ENCODE results near the gene BCL11A. TPM values are rescaled to one million over a fixed set of nuclear protein-coding genes. Genes with fewer than 3 reads are reported as not detected.

Gene BCL11A
- total RNA-seq, 1 experiment from 2014 or later: 0.13 TPM

- no peak overlapping the region for H3K27ac ChIP-seq
- H3K4me3 ChIP-seq: no peak overlapping the region
- no peaks in the 10 kb centered on the region for H3K9me3 ChIP-seq (replicated peaks)
- H3K27me3 ChIP-seq (replicated peaks): peaks cover 39% of the 10 kb centered on the region
- peaks cover 13% of the 10 kb centered on the region for H3K4me1 ChIP-seq (replicated peaks)
- DNase-seq (ENCODE audit: low read depth in 1 of 2, low spot score in 2 of 2): peak in 1 of 2 experiments; percentile 64
- no peaks in the 10 kb centered on the region for H3K36me3 ChIP-seq
These were observed 20.1 kb downstream of the BCL11A start for GRCh38 chr2:60533101-60534051.

GRCh38 chr2:60532421-60532820 is 21.0 kb downstream of the BCL11A start:
- Histone ChIP-seq H3K27me3 (replicated peaks) (peaks cover 33% of the 10 kb centered on the region), H3K36me3 (no peaks in the 10 kb centered on the region), H3K4me1 (replicated peaks) (peaks cover 13% of the 10 kb centered on the region), H3K9me3 (replicated peaks) (no peaks in the 10 kb centered on the region), H3K4me3 (no peak overlapping the region), H3K27ac (no peak overlapping the region)
- DNase-seq (ENCODE audit: low read depth in 1 of 2, low spot score in 2 of 2): no peak

DNA sequence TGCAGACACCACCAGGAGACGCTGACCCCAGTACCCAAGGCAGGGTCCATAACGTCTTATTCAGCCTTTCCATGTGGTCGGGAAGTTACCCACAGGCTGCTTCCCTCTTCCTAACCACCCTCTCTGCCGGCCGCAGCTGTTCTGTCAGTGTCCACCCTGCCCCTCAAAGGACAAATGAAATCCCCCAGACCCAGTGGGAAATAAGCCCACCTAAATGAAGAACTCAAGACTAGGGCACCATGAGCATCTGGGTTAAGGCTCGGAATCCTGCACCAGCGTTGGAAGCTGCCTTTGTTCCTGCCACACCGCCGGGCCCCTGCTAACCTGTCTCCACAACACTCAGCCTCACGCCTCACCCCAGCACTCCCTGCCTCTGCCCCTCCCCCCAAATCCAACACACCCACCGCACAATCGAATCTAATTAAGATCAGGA is 21.7 kb downstream of the BCL11A start:
- no peak for DNase-seq (ENCODE audit: low read depth in 1 of 2, low spot score in 2 of 2)
- Histone ChIP-seq H3K36me3 (no peaks in the 10 kb centered on the region), H3K4me1 (replicated peaks) (peaks cover 13% of the 10 kb centered on the region), H3K27me3 (replicated peaks) (peaks cover 26% of the 10 kb centered on the region), H3K9me3 (replicated peaks) (no peaks in the 10 kb centered on the region), H3K4me3 (no peak overlapping the region), H3K27ac (no peak overlapping the region)

GRCh38 chr2:60530660-60531281 is 22.7 kb downstream of the BCL11A start:
- DNase-seq (ENCODE audit: low read depth in 1 of 2, low spot score in 2 of 2): peak in 1 of 2 experiments; percentile 38
- H3K9me3 ChIP-seq (replicated peaks): no peaks in the 10 kb centered on the region
- H3K36me3 ChIP-seq: no peaks in the 10 kb centered on the region
- peaks cover 13% of the 10 kb centered on the region for H3K4me1 ChIP-seq (replicated peaks)
- peaks cover 23% of the 10 kb centered on the region for H3K27me3 ChIP-seq (replicated peaks)
- H3K27ac ChIP-seq: no peak overlapping the region
- no peak overlapping the region for H3K4me3 ChIP-seq

- Histone ChIP-seq H3K4me3 (no peak overlapping the region), H3K36me3 (no peaks in the 10 kb centered on the region), H3K9me3 (replicated peaks) (no peaks in the 10 kb centered on the region), H3K27ac (no peak overlapping the region), H3K4me1 (replicated peaks) (peaks cover 13% of the 10 kb centered on the region), H3K27me3 (replicated peaks) (peaks cover 21% of the 10 kb centered on the region)
- DNase-seq (ENCODE audit: low read depth in 1 of 2, low spot score in 2 of 2): no peak
These were observed 23.4 kb downstream of the BCL11A start for GRCh38 chr2:60529785-60530627.

DNA sequence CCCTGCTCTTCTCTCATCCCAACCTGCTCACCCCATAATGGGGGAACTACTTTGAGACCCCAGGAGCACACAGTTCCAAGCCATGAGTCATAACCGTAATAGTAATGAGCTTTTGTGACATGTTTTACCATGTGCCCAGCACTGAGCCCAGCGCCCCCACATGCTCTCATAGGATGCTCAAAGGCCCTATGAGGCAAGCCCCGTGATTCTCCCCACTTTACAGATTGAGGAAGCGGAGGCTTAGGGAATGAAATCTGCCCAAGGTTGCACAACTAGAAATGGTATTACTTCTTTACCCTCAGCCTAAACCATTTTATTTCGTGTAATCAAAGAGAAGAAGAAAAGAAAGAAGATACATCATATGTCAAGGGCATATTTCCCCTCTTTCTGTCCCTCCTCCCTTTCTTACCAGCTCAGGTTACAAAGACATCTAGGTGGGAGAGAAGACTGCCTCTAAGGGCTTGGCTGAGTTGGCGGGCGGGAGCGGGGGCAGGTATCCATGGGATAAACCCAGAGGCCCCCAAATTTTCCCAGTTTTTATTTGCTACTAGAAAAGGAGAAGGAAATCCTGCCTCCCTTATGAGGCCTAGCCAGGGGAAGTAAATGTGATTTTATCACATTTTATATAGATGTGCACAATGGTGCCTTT is 24.2 kb downstream of the BCL11A start:
- H3K27me3 ChIP-seq (replicated peaks): peaks cover 13% of the 10 kb centered on the region
- peaks cover 13% of the 10 kb centered on the region for H3K4me1 ChIP-seq (replicated peaks)
- H3K4me3 ChIP-seq: no peak overlapping the region
- DNase-seq (ENCODE audit: low read depth in 1 of 2, low spot score in 2 of 2): peak in 1 of 2 experiments; percentile 30
- H3K9me3 ChIP-seq (replicated peaks): no peaks in the 10 kb centered on the region
- H3K36me3 ChIP-seq: no peaks in the 10 kb centered on the region
- no peak overlapping the region for H3K27ac ChIP-seq

- H3K27me3 ChIP-seq (replicated peaks): peaks cover 5% of the 10 kb centered on the region
- H3K4me1 ChIP-seq (replicated peaks): peaks cover 11% of the 10 kb centered on the region
- H3K9me3 ChIP-seq (replicated peaks): no peaks in the 10 kb centered on the region
- no peak overlapping the region for H3K27ac ChIP-seq
- no peak for DNase-seq (ENCODE audit: low read depth in 1 of 2, low spot score in 2 of 2)
- no peak overlapping the region for H3K4me3 ChIP-seq
- no peaks in the 10 kb centered on the region for H3K36me3 ChIP-seq
These were observed 25.0 kb downstream of the BCL11A start for GRCh38 chr2:60528281-60529020.

GRCh38 chr2:60527762-60528161 is 25.7 kb downstream of the BCL11A start:
- Histone ChIP-seq H3K27ac (no peak overlapping the region), H3K36me3 (no peaks in the 10 kb centered on the region), H3K9me3 (replicated peaks) (no peaks in the 10 kb centered on the region), H3K27me3 (replicated peaks) (peaks cover 4% of the 10 kb centered on the region; the same call in 1 of the 2 replicates), H3K4me1 (replicated peaks) (peaks cover 4% of the 10 kb centered on the region; the same call in 1 of the 2 replicates), H3K4me3 (no peak overlapping the region)
- DNase-seq (ENCODE audit: low read depth in 1 of 2, low spot score in 2 of 2): no peak

- Histone ChIP-seq H3K27me3 (replicated peaks) (peaks cover 4% of the 10 kb centered on the region; the same call in 1 of the 2 replicates), H3K4me3 (no peak overlapping the region), H3K27ac (no peak overlapping the region), H3K4me1 (replicated peaks) (no peaks in the 10 kb centered on the region), H3K9me3 (replicated peaks) (no peaks in the 10 kb centered on the region), H3K36me3 (no peaks in the 10 kb centered on the region)
- DNase-seq (ENCODE audit: low read depth in 1 of 2, low spot score in 2 of 2): no peak
These were observed 26.8 kb downstream of the BCL11A start for GRCh38 chr2:60526623-60527022.

- Histone ChIP-seq H3K27me3 (replicated peaks) (peaks cover 4% of the 10 kb centered on the region; the same call in 1 of the 2 replicates), H3K4me1 (replicated peaks) (no peaks in the 10 kb centered on the region), H3K4me3 (no peak overlapping the region), H3K9me3 (replicated peaks) (no peaks in the 10 kb centered on the region), H3K27ac (no peak overlapping the region), H3K36me3 (no peaks in the 10 kb centered on the region)
- no peak for DNase-seq (ENCODE audit: low read depth in 1 of 2, low spot score in 2 of 2)
These were observed 27.6 kb downstream of the BCL11A start for GRCh38 chr2:60525899-60526298.

DNA sequence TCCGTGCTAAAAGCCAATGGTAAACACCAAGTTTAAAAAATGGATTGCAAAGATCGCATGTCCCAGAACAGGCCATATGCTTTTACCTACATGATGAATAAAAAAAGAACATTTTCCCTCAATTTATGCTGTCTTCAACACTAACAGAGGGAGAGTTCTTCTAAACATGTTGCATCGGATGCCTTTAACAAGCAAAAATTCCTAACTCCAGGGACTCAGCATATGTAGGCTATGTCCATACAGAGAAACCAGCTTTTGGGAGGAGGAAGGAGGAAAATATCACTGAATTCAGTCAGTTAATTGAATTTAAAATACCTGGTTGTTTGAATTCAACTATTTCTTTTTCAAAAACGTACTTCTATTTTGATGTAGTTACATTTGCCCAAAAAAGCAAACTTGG is 28.6 kb downstream of the BCL11A start:
- no peak for DNase-seq (ENCODE audit: low read depth in 1 of 2, low spot score in 2 of 2)
- no peak overlapping the region for H3K27ac ChIP-seq
- no peaks in the 10 kb centered on the region for H3K36me3 ChIP-seq
- H3K4me1 ChIP-seq (replicated peaks): no peaks in the 10 kb centered on the region
- H3K9me3 ChIP-seq (replicated peaks): no peaks in the 10 kb centered on the region
- peaks cover 4% of the 10 kb centered on the region; the same call in 1 of the 2 replicates for H3K27me3 ChIP-seq (replicated peaks)
- no peak overlapping the region for H3K4me3 ChIP-seq

- H3K9me3 ChIP-seq (replicated peaks): no peaks in the 10 kb centered on the region
- no peak overlapping the region for H3K4me3 ChIP-seq
- H3K27ac ChIP-seq: no peak overlapping the region
- no peaks in the 10 kb centered on the region for H3K36me3 ChIP-seq
- peaks cover 4% of the 10 kb centered on the region; the same call in 1 of the 2 replicates for H3K27me3 ChIP-seq (replicated peaks)
- peaks cover 3% of the 10 kb centered on the region; the same call in 1 of the 2 replicates for H3K4me1 ChIP-seq (replicated peaks)
- no peak for DNase-seq (ENCODE audit: low read depth in 1 of 2, low spot score in 2 of 2)
These were observed 29.5 kb downstream of the BCL11A start for GRCh38 chr2:60523963-60524362.
